Measurements from ENCODE around the gene RGS10.

The RGS10 gene

DNA sequence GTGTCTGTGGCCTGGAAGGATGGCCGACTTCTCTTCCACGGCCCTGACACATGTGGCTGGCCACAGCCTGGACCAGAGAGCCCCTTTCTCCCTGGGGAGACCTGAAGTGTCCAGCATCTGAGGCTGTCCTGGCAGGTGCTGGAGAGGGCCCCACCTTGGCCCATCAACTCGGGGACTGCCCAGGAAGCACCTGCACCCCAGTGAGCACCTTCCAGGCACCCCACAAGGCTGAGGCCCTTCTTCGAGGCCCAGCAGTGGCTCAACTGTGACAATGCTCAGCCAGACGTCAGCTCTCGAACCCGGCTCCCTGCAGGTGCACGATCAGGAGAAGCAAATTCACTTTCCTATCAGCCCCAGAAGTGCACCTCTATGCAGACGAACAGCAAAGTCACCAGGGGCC lies 24.3 kb downstream of the RGS10 start:
- DNase-seq (ENCODE audit: low read depth): no peak

DNA sequence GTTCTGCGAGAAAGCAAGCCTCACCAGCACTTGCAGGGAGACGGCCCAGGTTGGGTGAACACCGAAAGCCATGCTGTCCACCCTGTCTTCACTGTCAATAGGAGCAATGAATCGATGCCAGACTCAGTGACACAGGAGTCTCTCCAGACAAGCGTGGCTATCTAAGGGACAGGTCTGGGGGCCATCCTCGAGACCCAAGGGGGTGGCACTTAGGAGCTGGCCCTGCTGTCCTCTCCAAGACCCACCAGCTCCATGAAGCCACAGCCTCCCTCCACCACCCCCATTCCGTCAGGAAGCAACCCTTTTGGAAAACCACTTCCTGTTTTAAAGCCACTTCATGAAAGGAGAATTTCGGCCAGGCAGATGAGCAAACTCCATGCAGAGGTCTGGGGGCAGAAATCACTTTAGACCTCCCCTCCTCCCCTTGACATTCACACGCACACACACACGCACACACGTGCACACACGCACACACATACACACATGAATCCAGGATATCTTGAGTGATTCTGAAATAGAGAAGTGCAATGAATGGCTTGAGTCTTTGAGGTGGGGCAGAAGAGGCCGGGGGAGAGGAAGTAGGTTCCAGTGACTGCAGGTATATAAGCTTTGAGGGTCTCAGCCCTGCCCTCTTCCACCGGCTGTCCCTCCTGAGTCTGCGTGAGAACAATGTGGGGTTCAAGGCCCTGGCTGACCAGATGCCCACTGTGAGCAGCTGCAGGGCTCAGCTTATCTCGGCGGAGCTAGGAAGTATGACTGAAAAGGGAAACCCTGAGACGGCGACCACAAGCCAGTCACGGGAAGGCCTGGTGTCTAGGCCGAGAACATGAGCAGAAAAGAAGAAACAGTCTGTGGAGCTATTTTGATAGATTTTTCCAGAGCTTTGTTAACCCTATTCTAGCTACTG lies 25.0 kb downstream of the RGS10 start:
- DNase-seq (ENCODE audit: low read depth): peak; percentile 23

DNA sequence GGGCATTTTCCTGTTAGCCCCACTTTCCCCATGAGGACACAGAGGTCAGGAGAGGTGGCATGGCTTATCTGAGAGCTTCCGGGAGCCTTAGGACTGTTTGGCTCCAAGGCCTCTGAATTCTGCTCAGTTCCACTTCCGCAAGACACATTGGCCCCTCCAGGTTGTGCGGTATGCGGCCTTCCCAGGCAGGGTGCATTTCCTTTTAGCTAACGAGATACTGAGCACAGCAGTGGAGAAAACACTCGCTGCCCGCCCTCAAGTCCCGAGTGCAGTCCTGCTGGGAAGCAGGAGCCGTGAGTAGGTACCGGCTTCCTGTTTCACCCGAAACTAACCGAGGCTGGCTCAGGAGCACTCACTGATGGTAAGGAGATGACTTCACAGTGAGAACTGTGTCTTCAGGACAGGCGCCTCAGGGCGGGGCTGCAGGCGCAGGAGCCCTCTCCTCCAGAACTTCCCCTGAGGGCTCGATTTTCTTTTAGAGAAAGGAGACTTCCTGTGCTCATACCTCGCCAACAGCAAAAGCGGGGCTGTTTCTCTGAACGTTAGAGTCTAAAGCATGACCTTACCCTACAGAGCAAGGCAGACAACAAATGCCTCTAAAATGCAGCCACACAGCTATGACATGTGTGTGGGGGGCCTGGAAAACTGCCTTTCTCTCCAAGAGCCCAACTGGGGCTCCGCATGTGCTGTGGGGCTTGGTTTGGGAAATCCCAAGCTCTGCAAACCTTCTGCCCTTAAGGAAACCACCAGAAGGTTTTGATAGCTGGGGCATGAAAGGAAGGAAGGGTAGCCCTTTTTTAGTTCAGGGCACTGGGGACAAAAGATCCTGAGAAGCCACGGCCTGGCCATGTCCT lies 25.9 kb downstream of the RGS10 start:
- DNase-seq (ENCODE audit: low read depth): peak; percentile 17

DNA sequence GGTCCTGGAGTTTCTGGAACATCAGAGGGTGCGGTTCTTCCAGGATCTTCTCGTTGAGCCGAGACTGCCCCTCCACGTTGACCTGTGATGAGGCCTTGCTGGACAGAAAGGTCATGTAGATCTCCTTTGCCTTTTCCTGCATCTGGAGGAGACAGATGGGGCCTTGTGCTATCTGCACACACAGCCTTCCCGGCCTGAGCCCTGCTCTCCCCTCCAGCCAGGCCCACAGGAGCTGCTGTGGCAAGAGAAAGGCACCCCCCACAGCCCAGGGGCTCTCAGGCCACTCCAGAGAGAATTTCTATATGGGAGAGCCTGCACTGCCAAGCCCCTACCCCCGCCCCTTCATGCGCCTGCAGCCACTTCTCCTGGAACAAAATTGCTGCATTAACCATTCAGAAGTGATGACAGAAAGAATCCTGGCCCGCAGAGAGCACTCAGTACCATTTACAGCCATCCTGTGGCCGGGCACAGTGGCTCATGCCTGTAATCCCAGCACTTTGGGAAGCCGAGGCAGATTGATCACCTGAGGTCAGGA lies 26.9 kb downstream of the RGS10 start:
- DNase-seq (ENCODE audit: low read depth): no peak

DNA sequence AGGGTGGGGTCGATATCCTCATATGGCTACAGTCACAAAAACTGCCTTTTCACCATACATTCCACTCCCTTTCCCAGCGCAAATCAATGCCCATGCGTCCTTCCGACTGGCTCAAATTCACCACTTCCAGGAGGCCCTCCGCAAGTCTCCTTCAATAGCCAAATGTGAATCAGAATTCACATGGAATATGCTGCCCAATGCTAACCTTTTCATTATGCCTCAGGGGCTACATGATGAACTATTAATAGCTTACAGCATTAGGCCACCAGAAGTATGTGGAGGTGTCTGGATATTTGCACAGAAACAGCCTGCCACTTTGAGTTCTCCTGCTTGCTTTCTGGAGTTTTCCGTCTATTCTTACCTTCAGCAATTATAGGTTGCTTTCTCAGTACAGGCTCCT lies 27.7 kb downstream of the RGS10 start:
- no peak for DNase-seq (ENCODE audit: low read depth)

DNA sequence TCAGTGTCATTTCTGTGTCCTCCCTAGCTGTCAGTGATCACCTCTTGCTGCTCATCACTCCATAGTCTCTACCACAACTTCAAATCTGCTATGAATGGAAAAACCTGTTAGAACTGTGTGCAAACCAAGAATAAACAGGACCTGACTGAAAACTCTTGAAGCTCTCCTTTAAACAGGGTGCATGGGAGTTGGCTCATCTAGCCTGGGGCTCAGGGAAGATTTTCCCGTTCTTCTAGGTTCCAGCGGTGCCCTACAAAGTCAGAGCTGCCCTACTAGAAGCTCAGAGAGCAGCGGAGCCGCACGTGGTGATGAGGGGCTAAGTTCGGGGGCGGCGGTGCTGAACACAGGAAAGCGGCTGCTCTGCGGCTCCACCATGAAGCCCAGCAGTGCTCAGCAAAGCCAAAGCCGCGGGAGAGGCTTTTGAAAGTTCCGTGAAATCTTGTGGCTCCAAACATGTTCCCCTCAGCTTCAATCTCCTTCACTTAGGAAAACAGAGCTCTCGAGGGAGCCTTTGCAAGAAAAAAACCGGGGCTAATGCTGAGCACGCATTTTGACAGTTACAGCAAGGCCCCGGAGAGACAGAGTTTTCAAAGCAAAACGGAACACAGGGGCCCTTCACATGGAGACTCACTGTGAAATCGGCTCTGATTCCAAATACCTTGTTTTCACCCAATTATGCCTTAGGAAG lies 30.5 kb downstream of the RGS10 start:
- no peak for DNase-seq (ENCODE audit: low read depth)

DNA sequence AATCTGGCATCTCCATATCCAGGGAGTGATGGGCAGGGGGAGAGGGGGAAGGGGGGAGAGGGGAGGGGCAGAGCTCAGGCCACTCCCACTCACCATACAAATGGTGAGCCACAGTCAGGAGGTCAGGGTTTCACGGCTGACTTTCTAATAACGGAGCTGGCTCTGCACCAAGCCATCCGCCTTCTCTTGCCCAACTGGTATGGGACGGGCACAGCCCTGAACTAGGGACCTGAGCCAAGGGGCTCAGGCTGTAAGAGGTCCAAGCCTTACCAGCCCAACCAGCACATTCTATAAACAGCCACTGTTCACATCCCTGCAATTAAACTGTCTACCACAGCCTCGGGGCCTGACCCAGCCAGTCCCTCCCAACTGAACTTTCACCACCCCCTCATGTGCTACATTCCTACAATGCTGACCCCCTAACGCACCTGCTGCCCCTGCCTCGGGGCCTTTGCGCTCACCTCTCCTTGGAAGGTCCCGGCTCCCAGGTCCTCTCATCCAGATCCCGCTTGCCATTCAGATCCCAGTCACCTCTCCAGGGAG lies 32.5 kb downstream of the RGS10 start:
- DNase-seq (ENCODE audit: low read depth): no peak

DNA sequence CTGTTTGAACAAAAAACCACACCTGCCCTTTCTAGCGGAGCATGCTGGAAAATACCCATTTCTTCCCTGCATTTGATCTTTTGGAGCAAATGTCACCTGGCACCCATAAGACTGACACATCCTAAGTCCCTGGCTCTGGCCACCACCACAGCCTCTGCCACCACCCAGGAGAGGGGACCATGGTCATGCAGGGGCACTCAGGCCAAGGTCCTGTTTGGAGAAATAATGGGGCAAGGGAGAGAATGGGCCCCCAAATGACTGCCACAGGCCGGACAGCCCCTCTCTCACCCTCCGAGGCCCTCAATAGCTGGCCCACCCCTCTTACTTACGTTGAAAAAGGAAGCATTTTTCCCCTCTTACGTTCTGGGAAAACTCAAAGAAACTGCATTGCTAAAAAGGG lies 35.4 kb downstream of the RGS10 start:
- DNase-seq (ENCODE audit: low read depth): no peak

DNA sequence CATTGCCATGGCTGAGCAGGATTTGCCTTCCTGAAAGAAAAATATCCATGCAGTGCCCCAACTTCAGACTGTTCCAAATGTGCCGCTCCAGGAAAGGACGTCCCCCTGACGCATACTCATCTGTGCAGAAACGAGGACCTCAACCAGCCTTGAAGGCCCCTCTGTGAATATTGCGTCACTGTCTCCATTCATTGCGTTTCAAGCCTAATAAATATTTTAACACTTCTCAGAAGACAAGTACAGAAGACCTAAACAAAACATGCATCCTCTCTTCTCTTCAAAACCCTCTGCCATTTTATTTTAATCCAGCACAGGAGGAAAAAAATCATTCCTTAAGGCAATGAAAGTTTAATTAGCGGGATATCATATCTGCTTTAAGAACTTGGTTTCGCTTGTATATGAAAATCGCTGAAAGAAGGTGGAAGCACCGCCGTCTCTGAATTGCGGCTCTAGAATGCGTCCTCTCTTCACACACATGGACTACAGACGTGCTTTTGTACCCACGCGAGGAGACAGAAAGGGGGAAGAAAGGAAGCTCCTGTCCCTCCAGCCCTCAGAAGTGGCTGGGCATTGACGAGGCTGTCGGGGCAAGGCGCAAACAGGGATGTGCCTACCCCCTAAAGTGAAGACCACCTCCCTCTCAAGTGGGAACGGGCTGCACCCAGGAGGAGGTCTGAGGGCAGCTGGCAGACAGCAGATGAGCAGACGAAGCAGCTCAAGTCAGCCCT lies 36.8 kb downstream of the RGS10 start:
- DNase-seq (ENCODE audit: low read depth): no peak

DNA sequence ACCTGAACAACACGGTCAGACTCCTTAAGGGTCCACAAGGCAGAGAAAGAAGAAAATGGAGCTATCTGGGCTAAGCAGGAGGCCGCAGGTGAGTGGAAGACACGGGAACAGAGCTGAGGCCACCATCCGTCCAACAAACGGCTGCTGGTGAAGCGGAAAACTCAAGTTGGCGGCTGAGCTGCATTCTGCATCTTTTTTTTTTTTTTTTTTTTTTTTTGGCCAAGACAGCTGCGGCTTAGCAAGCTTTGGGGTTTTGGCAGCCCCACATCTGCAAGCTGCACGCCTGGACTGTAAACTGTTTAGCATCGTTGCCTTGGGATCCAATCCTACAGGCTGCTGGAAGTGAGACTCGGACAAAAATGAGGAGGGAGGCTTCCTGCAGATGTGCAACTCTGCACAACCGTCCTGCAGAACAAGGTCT lies 37.4 kb downstream of the RGS10 start:
- DNase-seq (ENCODE audit: low read depth): no peak

DNA sequence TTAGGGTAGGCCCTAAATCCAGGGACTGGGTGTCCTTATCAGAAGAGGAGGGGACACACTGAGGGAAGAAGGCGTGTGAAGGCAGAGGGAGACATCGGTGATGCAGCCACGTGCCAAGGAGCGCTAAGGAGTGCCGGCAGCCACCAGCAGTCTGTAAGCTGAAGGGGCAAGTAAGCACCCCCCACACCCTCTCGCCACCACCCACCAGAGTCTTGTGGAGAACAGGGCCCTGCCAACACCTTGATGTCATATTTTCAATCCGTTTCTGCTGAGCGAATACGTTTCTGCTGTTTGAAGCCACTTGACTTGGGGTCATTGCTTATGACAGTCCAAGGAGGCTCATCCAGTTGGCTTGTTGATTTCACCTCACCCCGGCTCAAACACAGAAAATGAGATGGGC lies 37.9 kb downstream of the RGS10 start:
- DNase-seq (ENCODE audit: low read depth): no peak

DNA sequence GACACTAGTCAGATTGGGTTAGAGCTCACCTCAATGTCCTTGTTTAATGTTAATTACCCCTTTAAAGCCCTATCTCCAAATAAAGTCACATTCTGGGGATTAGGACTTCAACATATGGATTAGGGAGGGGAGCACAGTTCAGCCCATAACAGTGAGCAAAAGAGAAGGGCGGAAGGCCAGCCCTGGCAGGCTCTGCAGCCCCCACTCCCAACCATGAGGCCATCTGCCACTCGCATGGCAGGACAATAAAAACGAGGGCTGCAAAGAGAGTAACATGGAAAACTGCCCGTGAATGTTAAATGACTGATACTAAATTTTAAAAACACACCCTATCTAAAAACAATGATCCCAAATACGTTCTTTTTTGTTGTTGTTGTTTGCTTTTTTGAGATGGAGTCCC lies 38.7 kb downstream of the RGS10 start:
- DNase-seq (ENCODE audit: low read depth): no peak

DNA sequence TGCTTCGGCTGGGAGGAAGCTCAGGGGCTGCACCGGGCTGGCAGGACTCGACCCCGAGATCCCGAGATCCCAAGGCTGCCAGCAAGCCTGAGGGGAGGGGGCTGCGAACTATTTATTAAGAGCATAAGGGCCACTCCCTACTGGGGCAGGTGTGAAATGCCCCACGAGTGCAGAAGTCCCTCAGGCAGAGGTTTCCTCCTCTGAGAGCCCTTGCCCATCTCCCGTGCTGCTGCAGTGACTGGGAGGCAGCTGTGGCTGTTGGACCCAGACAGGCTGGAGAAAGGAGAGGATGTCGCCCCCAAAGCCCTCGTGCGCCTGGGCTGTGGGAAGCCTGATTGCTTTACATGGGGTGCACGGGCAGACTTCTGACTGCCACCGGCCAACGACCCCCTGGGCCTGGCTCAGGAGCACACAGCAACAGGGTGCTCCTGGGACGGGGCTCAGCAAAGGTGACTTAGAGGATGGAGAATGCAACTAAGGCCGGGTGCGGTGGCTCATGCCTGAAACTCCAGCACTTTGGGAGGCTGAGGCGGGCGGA lies 39.8 kb downstream of the RGS10 start:
- no peak for DNase-seq (ENCODE audit: low read depth)

DNA sequence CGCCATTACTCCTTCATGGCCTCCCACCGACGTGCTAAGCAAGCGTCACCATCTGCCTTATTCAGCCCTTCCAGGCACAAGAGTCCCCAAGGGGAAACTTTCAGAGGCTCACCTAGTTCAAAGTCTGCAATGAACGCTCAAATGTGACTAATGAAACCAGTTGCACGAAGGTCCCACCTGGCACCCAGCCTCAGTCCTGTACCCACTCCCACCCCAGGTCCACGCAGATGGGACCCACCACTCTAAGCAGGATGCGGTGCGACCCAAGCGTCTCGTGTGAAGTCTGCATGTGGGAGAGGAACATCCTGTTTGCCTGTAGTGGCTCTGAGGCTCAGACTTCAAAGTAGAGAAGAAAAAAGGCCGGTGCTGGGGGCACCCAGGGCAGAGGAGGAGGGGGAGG lies 40.3 kb downstream of the RGS10 start:
- peak; percentile 64 for DNase-seq (ENCODE audit: low read depth)

DNA sequence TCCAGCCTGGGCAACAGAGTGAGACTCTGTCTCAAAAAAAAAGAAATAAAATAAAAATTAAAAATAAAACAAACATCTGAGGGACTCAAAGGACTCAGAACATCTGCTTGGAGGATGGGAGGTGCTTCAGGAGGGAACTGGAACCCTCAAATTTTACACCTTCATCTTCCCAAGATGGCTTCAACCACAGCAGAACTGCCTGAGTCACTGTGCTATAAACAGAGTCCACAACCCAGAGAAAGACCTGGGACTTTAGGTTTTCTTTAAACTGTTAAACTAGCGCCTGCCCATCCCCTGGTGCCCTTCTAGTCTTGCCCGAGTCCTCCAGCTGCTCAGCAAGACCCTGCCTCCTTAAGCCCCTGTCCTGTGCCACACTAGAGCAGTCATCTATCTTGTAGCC lies 40.8 kb downstream of the RGS10 start:
- DNase-seq (ENCODE audit: low read depth): no peak

DNA sequence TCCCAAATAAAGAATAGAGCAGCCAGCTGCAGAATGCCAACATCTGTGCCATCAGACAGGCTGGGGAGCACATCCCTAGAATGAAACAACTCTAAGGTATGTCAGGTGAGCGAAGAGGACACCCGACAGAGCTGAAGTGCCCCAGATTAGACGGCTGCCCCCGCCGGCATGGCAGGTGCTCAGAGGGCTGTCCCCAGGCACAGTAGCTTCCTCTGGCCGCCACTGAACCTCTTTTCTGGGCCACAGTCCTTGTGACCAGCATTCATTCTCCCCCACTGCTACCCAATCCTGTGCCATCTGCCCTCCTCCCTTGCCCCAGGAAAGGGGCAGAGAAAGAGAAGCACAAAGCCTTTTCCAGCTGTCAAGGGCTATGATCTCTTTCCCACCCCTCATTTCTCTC lies 41.7 kb downstream of the RGS10 start:
- DNase-seq (ENCODE audit: low read depth): no peak

DNA sequence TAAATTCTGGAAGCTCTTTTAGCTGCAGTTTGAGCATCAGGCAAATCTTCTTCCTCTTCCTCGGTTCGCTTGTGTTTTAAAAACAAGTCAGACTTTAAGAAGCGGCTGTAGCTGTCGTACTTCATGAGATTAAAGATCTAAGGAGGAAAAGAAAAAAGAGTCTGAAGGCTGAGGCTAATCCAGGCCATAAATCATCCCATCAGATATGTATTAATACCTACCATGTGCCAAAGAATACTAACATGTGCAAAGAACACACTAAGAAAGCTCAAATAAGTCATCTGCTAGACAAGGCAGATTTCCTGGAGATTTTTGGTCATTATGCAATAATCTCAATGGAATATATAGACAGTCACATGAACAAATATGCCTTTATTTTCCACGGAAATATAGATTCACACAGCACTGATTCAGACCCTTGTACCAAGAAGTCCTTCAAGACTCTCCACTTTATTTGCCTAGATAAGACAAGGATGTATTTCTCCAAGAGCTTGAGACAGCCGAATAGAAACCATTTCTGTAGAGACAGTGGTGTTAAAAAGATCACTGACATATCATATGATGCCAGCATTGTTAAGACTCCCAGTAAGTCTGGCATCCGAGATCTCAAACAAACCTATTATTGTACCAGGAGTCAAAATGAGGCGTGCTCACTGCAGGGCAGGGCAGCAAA lies 42.3 kb downstream of the RGS10 start:
- DNase-seq (ENCODE audit: low read depth): no peak

DNA sequence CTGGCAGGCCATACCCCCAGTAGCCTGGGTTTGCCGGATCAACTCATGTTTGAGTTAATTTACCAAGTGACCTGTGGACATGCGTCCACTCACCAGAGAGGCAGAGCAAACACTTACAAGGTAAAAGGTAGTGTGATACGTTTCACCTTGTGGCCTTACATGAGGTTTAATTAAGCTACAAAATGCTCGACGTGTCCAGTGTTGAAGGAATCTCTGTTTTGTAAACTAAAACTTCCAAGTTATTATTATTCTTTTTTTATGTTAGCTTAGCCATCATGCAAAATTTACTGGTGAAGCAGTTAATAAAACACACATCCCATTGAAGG lies 42.9 kb downstream of the RGS10 start:
- no peak for DNase-seq (ENCODE audit: low read depth)

DNA sequence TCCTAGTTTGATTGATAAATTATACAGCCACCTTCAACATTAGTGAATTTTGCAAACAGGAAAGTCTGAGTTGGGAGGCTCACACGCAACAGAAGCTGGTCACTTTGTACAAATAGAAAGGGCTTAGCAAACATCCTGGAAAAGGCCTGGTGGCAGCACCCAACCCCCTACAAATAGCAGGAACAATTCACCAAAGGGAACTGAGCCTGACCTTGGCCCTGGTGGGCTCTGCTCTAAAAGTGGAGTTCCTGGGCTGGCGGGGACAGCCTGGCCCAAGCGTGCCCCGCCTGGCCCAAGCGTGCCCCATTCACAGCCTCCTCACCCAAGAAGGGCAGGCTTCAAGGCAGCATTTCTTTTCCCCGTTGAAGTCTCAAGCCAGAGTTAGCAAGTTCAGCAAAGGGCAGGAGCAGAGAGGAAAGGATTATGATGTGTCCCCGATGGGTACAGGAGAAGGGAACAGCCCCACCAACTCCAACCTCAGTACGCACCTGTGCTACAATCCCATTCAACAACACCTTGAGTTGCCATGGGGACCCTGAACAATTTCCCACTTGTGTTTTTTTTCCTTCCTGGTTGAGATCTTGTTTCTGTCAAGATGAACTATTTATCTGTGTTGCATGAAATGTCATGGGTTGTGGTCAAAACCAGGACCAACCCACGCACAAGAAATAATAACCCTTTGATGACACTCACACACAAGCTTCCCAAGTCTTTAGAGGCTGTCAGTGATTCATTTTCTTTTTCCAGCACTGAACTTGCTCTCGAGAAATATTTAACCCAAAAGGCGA lies 43.4 kb downstream of the RGS10 start:
- no peak for DNase-seq (ENCODE audit: low read depth)

DNA sequence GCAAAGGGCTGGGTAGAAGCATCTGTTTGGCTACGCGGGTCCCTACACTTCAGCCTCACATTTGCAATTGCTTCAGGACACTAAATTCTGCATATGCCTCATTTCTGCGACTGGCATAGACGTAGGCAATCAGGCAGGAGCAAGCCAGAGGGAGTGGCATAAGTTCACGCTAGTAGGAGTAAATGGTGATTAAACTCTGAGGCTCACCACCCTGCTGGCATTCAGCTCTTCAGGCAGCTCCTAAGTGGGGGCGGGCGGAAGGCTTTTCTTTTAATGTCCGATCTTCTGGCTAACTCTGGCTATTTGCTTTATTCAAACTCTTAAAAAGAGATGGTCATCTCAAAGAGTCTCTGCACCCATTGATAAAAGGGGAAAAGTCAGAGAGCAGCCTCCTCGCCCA lies 45.3 kb downstream of the RGS10 start:
- no peak for DNase-seq (ENCODE audit: low read depth)

Data from stimulated activated CD8-positive, alpha-beta memory T cell treated with anti-CD3 and anti-CD28 coated beads, Interleukin-12 subunit alpha, Interleukin-12 subunit beta, amount 100 ng/mL, for 4 hours (primary cell).